Stimulated activated CD8-positive, alpha-beta memory T cell treated with anti-CD3 and anti-CD28 coated beads, Interleukin-4, amount 100 ng/mL, for 24 hours (primary cell): ENCODE results near the gene OTUD4.

Source experiments
- DNase-seq: peaks from one replicate; pipeline ENCODE4 v3.0.0-alpha.2; 2020; ENCODE audit warnings: low read depth

The OTUD4 gene

DNA sequence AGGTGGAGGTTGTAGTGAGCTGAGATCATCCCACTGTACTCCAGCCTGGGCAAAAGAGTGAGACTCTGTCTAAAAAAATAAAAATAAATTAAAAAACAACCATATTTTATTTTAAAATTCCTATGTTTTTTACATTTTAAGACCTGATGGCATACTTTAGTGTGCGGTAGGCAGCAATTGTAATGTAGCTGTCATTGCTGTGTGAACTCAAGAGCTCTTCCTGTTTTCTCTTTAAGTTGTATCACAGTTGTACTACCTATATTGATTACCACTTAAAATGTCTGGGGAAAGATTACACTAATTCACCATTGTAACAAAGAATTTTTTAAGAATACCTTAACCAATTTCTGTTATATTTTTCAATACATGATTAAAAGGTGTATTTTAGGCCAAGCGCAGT, 55.0 kb downstream of the OTUD4 start:
- no peak for DNase-seq

DNA sequence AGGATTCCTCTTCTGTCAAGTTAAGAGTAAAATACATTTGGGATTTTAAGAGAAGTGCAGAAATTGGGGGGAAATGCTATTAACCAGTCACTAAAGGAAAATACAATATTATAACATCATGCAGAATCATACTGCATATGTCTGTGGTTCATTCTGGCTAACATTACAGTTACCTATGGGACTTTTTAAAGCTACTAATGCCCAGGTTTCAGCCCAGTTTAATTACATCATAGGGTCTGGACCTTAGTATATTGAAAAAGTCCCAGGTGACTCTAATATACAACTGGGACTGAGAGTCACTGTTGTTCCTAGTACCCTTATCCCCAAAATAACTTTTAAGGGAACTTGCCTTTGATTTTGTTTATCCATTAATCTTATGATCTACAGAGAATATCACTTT, 72.3 kb downstream of the OTUD4 start:
- no peak for DNase-seq

DNA sequence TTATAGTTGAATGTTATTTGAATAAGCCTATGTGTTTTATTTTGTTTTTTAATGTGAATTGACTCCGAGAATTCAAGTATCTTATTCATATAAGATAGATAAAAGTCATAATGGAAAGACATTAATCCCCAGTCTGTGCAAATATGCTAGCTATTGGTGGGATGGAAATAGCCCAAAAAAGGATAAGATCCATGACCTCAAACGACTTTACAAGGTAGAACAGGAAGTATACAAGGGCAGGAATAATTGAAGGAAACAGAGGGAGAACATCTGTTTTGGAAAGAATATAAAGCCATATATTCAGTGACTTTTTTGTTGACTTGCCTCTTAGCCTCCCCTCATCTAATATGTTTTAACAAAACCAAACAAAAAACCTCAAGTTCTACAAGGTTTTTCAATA, 73.3 kb downstream of the OTUD4 start:
- no peak for DNase-seq

DNA sequence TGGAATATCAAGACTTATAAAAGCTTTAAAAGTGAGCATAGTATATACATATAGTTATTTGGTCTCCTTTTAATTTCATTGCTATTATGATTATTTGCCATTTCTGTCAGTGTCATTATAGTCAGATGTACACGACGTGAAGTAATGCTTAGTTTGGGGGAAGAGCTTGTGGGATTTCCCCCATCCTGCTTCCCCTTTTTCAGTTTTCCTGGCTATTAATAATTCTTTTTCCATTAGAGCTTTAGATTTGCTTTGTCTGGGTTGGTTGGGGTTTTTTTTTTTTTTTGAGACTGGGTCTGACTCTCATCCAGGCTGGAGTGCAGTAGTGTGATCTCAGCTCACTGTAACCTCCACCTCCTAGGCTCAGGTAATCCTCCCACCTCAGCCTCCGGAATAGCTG, 76.9 kb downstream of the OTUD4 start:
- DNase-seq = no peak

DNA sequence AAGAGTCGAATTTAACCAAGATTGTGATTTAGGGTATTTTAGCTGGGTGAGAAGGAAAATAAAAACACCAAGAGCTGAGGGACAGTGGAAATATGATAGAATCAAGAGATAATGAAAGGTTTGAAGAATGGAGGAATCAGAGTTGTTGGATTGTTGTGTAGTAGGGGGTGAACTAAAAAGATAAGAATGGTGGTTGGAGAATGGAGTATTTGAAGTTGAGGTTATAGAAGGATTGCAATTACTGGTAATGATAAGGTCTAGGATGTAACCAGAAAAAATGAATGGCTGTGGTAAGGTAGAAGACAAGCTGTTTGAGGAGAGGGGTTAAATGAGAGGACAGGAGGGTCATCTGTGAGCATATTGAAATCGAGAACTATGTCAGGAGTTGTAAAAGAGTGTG, 77.8 kb downstream of the OTUD4 start:
- DNase-seq = no peak

DNA sequence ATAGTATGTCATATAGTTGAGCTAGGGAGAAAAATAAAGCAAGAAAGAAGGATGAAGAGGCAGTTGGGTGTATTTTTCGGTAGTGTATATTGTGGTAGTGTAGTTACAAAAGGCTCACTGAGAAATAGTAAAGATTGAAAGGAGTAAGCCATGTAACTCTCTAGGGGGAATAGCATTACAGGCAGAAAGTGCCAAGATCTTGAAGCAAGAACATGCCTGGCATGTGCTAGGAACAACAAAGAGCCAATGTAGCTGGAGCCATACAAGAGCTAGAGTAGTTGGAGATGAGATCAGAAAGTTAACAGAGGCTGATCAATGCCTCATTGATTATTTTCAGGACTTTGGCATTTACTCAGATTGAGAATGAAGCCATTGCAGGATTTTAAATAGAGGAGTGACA, 79.3 kb downstream of the OTUD4 start:
- no peak for DNase-seq

DNA sequence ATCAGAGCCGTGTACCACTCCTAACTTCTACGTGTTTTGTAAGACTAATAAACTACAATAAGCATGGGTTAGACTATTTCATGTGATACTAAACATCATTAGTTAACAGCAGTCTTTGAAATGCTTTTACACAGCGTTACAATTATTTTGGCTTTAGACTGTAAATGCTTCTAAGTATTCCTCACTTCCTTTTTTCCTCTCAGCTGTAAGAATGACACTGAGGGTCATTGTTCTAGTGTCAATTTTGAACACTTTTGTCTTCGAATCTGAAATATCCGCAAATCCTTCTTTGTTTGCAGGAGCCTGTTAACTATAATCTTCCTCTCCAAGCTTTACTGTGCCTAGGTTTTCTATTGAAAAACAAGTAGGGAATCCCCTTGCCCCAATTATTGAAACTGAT, 80.7 kb downstream of the OTUD4 start:
- DNase-seq = no peak

DNA sequence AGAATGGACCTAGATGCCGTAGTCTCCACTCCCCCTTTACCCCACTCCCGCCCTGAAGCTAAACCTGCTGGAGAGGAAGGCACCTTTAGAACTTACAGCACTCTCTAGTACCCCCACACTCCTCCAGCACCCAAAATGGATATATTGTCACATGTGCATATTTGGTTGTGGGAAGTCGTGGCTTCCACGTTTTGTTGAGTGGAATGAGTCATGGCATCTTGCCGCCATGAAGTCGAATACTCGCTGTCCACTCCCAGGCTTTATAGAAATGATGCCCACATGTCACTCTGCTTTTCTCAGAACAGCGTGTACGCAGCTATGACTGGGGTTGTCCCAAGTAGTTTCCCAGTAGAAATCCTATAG, 81.7 kb downstream of the OTUD4 start:
- DNase-seq = peak; percentile 23

DNA sequence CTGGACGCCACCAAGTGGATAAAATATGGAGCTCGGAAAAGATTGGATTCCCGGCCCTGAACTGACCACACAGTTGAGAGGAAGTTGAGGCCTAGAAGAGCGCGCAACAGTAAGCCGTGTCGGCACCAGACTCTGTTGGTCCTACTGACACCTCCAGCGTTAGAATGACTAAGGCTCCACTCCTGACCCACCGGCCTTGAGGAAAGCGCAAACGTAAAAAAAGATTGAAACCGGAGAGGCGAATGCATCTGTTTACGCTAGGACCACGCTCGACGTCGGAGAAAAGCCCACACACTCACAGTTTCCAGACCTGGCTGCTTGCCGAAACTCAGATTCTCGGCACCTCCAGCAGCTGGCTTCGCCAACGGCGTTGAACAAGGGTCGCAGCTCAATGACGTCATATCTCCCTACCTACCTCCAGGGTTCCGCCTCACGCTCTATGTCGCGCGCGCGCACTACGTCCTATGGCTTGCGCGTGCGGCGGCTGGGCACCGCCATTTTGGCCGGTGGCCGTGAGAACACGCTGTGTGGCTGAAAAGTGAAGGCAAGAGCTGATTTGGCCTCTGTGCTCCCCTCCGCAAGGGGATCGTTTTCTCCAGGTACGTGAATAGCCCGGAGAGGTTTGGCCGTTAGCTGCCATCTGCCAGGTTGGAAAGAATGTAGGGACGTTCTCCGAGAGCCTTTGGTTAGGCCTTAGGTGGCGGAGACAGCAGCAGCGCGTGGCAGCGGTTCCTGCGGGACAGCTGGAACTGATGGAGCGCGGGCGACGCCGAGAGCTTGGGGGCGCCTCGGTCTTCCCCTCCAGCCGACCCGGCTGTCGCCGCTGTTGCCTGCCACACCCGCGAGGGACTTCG, 82.3 kb downstream of the OTUD4 start, which contains the start of the genes ABCE1 and ANAPC10:
TSS of gene ABCE1 (plus strand) at position 491 of the 854 bp plus-strand sequence. CDS start 6,102 bp downstream, outside the sequence.
TSS of gene ANAPC10 (minus strand) at position 376 of the 854 bp plus-strand sequence. CDS start 2,097 bp downstream, outside the sequence.
- peak; percentile 94 for DNase-seq

DNA sequence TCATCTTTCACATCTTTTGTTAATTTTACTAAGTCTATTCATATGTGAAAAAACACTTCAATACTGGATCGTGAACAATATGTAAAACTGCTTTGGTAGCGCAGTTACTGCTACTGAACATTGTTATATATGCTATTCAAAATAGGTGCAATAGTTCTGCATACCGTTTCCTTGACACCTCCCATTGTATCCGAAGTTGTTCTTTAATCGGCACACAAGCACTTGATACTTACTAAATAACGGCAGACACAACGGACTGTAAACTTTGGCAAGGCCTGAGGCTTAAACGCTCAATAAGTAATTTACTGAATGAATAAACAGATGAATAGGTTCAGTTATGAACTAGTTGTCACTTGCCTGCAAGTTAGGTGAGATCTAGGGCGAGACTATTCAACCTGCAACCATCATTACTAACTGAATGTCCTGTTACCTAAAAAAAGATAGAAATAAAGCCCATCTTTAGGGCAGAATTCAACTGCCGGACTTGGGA, 83.0 kb downstream of the OTUD4 start:
- no peak for DNase-seq

DNA sequence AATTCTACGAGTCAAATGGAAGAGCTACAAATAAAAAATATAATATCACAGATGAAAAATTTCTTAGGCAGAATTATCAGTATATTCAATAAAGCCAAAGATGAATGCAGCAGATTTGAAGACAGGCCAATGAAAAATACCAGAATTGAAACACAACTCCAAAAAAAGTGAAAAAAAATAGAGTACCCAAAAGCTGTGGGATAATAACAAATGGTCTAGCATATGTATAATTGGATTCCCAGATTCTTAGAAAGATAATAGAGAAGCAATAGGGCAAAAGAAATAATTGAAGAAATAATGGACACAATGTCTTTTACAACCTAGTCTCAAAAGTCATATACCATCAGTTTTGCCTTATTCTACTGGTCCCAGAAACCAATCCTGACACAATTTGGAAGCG, 86.8 kb downstream of the OTUD4 start:
- DNase-seq = no peak

DNA sequence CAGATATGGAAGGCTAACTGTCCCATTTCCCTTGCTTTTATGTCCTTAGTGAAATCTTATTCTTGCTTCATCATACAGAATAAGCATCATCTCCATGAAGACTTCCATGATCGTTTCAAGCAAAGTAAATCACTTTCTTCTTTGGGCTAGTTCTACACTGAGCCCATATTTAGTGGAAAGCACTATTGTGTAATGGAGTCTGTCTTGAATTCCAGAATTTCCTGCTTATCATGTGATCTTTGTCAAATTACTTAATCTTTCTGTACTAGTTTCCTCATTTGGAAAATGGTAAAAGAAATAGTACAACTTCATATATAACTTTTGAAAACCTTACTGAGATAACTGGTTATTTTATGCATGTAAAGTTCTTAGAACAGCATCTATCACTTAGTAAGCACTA, 90.0 kb downstream of the OTUD4 start:
- DNase-seq = no peak

DNA sequence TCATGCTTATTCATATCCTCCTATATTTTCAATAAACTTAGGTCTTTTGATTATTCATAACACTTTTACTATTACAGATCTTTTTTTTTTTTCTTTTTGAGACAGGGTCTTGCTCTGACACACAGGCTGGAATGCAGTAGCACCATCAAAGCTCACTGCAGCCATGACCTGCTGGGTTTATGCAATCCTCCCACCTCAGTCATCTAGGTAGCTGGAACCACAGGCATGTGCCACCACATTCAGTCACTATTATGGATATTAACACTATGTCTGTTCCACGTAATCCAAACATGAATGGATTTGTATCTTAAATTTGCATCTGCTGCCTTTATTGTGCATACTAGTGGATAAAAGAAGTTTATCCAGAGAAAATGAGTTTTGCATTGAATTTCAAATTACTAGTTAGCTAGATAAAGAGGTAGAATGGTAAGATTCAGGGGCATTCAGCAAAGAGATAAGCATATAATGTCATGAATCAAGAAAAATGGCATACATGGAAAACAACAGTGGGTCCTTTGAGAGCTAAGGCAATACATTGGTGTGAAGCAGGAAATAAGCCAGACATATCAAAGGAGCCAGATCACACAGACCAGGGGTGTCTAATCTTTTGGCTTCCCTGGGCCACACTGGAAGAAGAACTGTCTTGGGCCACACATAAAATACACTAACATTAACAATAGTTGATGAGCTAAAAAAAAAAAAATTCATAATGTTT, 96.3 kb downstream of the OTUD4 start:
- no peak for DNase-seq
